ENCODE results near the gene POLR2J. TPM values are rescaled to one million over a fixed set of nuclear protein-coding genes. Genes with fewer than 3 reads are reported as not detected.
"Not testable (repeated sequence)": the region's sequence is repeated elsewhere in the genome, so short reads cannot be mapped to it uniquely, and the experiment has no call there.

Gene POLR2J
- total RNA-seq, 1 donor from 2014 or later: 26.8 TPM

- DNase-seq (ENCODE audit: low read depth in 2 of 2): no peak
Observed at GRCh38 chr7:102466097-102466496, 12.6 kb downstream of the POLR2J start.

- peak; percentile 92 for DNase-seq (ENCODE audit: low read depth in 2 of 2)
Observed at GRCh38 chr7:102464577-102465280, 14.0 kb downstream of the POLR2J start, which contains the start of the genes ALKBH4 and LRWD1. Gene ALKBH4 (minus strand): TSS chr7:102464863. CDS start chr7:102464836, 27 bp downstream. Gene LRWD1 (plus strand): TSS chr7:102464984. CDS start chr7:102465081, 97 bp downstream.

- peak; percentile 21 to 27 for DNase-seq (ENCODE audit: low read depth in 2 of 2)
Observed at GRCh38 chr7:102463841-102464576, 14.7 kb downstream of the POLR2J start.

GRCh38 chr7:102460467-102460866 lies 18.3 kb downstream of the POLR2J start:
- no peak for DNase-seq (ENCODE audit: low read depth in 2 of 2)

GRCh38 chr7:102459221-102459844 lies 19.4 kb downstream of the POLR2J start:
- no peak for DNase-seq (ENCODE audit: low read depth in 2 of 2)

GRCh38 chr7:102457352-102457924 lies 21.3 kb downstream of the POLR2J start:
- DNase-seq (ENCODE audit: low read depth in 2 of 2): no peak

- DNase-seq (ENCODE audit: low read depth in 2 of 2): no peak
Observed at GRCh38 chr7:102456327-102456726, 22.4 kb downstream of the POLR2J start.

GRCh38 chr7:102455596-102455995 lies 23.1 kb downstream of the POLR2J start:
- no peak for DNase-seq (ENCODE audit: low read depth in 2 of 2)

- not testable (repeated sequence) for DNase-seq (ENCODE audit: low read depth in 2 of 2)
Observed at GRCh38 chr7:102454932-102455331, 23.8 kb downstream of the POLR2J start.

- DNase-seq (ENCODE audit: low read depth in 2 of 2): no peak
Observed at GRCh38 chr7:102454468-102454867, 24.3 kb downstream of the POLR2J start.

GRCh38 chr7:102453319-102453718 lies 25.4 kb downstream of the POLR2J start:
- no peak for DNase-seq (ENCODE audit: low read depth in 2 of 2)

- no peak for DNase-seq (ENCODE audit: low read depth in 2 of 2)
Observed at GRCh38 chr7:102452451-102452850, 26.3 kb downstream of the POLR2J start.

- DNase-seq (ENCODE audit: low read depth in 2 of 2): peak in 1 of 2 donors; percentile 43
Observed at GRCh38 chr7:102451371-102452054, 27.2 kb downstream of the POLR2J start.

- DNase-seq (ENCODE audit: low read depth in 2 of 2): peak in 1 of 2 donors; percentile 36
Observed at GRCh38 chr7:102450242-102450641, 28.5 kb downstream of the POLR2J start.

- no peak for DNase-seq (ENCODE audit: low read depth in 2 of 2)
Observed at GRCh38 chr7:102449136-102449535, 29.6 kb downstream of the POLR2J start.

GRCh38 chr7:102447311-102447710 lies 31.4 kb downstream of the POLR2J start:
- DNase-seq (ENCODE audit: low read depth in 2 of 2): no peak

- no peak for DNase-seq (ENCODE audit: low read depth in 2 of 2)
Observed at GRCh38 chr7:102446387-102447156, 32.1 kb downstream of the POLR2J start.

GRCh38 chr7:102445674-102446071 lies 33.0 kb downstream of the POLR2J start:
- DNase-seq (ENCODE audit: low read depth in 2 of 2): no peak

GRCh38 chr7:102444961-102445673 lies 33.6 kb downstream of the POLR2J start:
- no peak for DNase-seq (ENCODE audit: low read depth in 2 of 2)

All from lung microvascular endothelial cell (primary cell).